ENCODE results near the gene TRAF7.
A peak's percentile ranks its signal among the peaks of the same experiment; 100 is the strongest.
"Not testable (repeated sequence)": the region's sequence is repeated elsewhere in the genome, so short reads cannot be mapped to it uniquely, and the experiment has no call there.

TRAF7 gene

DNA sequence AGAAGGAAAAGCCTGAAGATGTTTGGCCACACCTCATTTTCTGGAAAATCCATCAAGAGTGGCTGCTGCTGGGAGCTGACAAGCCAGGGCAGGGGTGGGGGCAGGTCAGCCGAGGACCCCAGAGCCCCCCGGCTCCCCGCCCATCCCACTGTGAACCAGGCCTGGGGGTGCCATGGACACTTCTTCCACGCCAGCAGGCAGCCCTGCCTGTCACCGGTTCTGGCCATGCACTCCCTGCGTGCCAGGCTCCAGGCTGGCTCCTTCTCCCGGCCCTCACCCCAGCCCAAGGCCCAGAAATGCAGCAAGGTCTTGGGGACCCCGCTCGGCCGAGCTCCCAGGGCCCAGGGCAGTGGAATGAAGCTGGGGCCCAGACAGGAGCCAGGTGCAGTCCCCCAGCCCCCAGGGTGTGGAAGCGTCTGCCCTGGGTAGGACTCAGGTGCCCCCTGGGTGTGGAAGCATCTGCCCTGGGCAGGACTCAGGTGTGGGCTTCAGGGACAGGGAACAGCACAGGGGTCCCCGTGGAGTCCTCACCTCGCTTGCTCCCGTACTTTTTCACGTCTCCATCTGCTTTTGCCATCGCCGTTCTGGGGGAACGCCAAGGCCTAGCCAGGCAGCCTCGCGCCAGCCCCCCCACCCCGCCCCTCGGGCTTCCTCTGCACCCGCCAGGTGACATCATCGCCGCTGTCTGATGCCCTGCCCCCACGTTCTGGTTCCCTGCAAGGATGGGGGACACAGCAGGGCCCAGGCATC is 32.5 kb upstream of the TRAF7 start:
- not testable (repeated sequence) for DNase-seq

DNA sequence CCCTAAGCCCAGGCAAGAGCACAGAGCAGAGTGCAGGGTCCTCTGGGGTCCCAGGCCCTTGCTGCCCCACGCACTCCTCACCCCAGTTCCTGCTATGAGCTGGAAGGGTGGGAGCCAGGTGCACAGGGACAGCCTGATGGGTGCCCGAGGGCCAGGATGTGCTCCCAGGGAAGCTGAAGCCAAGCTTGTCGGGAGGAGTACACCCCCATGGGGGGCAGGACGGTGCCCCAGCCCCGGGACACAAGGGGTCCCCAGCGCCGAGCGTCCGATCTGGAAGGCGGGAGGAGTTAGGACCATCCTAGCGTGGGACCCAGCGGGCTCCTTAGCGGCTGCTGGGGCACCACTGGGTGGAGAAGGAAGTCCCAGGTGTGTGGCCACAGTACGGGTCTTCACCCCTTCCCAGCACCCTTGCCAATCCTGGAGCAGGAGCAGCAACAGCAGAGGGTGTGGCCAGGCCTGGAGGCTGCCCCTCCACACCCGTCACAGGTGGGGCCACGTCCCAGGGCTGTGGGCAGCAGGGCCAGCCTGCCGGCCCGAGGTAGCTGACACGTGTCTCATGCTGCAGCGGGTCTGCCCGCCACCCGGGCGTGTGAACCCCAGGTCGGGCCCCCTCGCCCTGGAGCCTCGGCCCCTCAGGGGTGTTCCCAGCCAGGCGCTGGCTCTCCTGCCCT is 31.7 kb upstream of the TRAF7 start:
- not testable (repeated sequence) for DNase-seq

- DNase-seq: peak; percentile 49
Observed at GRCh38 chr16:2124377-2124693, 31.2 kb upstream of the TRAF7 start.

DNA sequence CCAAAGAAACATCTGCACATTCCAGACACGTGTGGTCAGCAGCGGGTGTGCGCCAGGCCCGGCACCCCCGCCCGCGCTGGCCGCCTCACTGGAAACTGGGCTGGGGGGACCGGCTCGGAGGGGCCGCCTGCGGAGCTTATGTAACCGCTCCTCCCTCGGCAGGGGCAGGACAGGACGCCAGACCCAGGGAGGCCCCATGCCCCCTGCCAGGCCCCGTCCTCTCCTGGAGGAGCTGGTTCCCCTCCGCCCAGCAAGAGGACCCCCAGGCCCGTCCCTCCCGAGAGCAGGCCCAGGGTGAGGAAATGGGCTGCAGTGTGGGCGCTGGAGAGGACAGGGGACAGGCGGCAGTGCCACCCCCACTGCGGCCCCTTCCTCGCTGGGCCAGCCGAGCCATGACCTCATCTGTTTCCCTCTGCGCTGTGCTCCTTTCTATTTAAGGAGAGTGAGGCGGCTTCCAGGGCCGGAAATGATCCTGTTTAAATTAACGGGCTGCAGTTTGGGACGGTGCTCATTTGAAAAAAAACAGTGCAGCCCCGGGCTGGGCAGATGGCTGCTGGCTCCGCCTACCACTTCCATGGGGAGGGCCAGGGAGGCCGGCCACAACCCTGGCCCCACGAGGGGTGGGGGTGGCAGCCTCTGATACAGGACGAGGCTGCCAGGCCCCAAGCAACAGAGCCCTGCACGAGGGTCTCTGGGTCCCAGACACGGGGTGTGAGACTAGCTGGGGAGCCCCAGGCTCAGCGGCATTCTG is 30.7 kb upstream of the TRAF7 start:
- DNase-seq: peak; percentile 89

GRCh38 chr16:2125609-2126008 is 30.0 kb upstream of the TRAF7 start:
- DNase-seq: not testable (repeated sequence)

- DNase-seq: not testable (repeated sequence)
Observed at GRCh38 chr16:2126161-2126743, 29.3 kb upstream of the TRAF7 start.

DNA sequence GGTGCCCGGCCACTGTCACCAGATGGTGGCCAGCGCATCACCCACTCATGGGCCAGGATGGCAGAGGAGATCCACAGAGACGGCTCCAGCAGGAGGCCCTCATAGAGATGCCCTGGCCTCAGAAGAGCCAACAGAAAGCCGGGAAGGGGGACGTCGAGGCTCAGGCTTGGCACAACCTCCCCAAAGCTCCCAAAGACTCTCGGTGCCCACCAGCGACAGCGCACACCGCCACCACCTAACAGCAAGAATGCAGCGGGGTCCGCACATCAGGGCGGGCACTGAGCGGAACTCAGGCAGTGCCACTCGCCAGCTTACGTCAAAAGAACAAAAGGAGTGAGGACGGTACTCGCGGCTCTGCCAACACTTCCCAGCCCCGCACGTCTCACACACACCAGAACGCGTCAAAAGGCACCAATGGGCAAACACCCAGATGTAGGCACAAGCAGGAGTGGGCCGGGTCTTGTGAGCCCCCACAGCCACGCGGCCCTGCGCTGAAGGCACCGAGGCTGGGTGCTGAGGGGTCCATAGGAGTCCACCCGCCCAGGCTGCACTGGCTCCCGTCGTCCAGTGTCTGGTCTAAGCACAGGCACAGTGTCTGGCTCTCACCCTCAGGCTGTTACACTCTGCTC is 28.5 kb upstream of the TRAF7 start:
- DNase-seq: not testable (repeated sequence)

GRCh38 chr16:2127630-2128280 is 27.8 kb upstream of the TRAF7 start:
- peak; percentile 61 for DNase-seq

DNA sequence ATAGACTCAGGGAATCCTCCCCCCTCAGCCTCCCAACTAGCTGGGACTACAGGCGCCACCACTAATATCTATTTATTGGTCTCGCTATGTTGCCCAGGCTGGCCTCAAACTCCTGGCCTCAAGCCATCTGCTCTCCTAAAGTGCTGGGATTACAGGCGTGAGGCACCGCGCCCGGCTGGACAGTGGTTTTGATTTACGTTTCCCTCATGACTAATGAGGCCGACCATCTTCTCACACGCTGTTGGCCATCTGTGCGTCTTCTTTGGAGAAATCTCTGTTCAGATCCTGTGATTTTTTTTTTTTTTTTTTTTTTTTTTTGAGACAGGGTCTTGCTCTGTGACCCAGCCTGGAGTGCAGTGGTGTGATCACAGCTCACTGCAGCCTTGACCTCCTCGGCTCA is 26.3 kb upstream of the TRAF7 start:
- peak; percentile 86 for DNase-seq

GRCh38 chr16:2129890-2130447 is 25.6 kb upstream of the TRAF7 start:
- peak; percentile 41 for DNase-seq

DNA sequence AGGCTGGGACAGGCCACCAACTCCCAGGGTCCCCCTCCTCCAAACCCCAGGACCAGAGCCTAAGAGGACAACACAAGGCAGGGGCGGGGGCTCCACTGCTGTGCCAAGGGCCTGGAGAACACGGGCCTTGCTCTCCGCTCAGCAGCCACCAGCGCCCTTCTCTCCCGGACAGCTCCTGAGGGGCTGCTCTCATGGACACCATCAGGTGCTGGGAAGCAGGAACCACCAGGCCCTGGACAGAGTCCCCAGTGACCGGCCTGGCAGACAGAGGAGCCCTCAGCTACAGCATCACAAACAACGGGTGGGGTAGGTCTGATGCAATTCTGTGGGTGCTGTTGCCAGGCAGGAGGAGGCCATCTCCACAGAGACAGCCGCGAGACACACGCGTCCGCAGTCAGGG is 21.8 kb upstream of the TRAF7 start:
- not testable (repeated sequence) for DNase-seq

DNA sequence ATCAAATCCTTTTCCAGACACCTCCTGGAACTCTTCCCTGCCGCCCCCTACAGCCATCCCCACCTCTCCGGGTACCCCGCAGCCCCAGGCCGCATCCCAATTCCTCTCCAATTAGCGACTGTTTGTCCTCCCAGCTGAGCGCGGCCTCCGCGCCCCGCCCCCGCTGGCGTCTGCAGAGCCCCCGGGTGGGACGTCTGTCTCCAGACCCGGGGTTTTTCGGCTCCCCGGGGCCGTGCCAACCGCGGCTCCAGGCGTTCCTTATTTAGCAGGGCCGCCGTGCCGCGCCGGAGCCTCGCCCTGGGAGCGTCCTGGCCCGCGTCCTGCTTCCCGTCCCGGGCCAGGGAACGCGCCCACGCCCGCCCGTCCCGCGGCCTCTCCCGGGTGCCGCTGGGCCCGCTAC is 20.5 kb upstream of the TRAF7 start:
- not testable (repeated sequence) for DNase-seq

- peak; percentile 87 for DNase-seq
Observed at GRCh38 chr16:2135770-2136490, 19.7 kb upstream of the TRAF7 start, which contains the start of gene PKD1. PKD1 (minus strand) TSS chr16:2135898; CDS start chr16:2135689, 209 bp downstream.

- no peak for DNase-seq
Observed at GRCh38 chr16:2142942-2143877, 12.4 kb upstream of the TRAF7 start.

DNA sequence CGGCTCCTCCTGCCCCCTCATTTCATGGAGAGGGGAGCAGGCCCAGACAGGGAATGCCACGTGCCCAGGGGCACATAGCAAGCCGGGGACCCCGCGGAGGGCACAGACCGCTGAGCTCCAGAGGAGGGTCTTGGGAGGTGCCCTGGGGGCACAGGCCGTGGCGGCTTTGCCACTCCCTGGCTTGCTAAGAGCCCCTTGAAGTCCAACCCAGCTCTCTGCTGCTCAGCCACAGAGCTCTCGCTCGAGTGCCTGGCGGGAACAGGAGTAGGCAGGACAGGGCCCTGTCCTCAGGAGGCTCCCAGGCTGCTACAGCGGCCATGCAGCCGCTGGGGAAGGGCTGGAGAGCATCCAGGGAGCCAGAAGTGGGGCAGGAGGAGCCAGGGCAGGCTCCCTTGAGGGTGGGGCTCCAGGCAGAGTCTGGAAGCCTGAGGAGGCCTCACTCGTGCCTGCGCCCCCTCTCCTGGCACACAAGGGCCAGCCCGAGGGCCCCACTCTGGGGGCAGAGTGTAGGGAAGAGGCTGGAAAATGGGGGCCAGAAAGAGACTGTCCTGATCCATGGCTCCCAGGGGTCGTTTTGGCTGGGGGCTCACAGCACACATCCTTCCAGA is 11.6 kb upstream of the TRAF7 start:
- DNase-seq: no peak

- DNase-seq: no peak
Observed at GRCh38 chr16:2145843-2146242, 9.7 kb upstream of the TRAF7 start.

DNA sequence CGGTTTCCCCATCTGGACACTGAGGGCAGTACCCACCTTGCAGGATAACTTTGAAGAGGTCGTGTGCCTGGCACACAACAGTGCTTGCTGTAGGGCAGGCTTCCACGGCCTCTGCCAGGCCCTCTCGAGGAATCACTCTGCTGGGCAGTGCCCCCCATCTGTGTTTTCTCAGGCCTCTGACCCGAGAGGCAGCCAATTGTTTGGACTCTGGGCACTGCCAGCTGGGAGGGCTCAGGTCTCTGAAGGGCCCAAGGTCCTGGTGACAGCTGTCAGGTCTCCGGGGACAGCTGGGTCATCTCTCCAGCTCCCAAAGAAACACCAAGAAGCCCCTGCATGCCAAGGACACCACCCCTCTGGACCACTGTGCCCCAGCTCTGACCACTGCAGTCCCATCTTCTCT is 8.2 kb upstream of the TRAF7 start:
- DNase-seq: no peak

- DNase-seq: peak; percentile 59
Observed at GRCh38 chr16:2147981-2148671, 7.5 kb upstream of the TRAF7 start, which contains the start of gene RAB26. RAB26 (plus strand) TSS chr16:2148625; CDS start chr16:2148784, 159 bp downstream.
